Measurements from ENCODE around the gene ANAPC1. TPM values are rescaled to one million over a fixed set of nuclear protein-coding genes. Genes with fewer than 3 reads are reported as not detected.
A peak's percentile ranks its signal among the peaks of the same experiment; 100 is the strongest.
"Not testable (repeated sequence)": the region's sequence is repeated elsewhere in the genome, so short reads cannot be mapped to it uniquely, and the experiment has no call there.

Gene ANAPC1
- polyA plus RNA-seq, 3 donors: 4.2 to 12.4 (median 6.8) TPM

- H3K9ac ChIP-seq (ENCODE audit: insufficient read depth, low read length, poor library complexity, severe bottlenecking); H3K9me3 Mint-ChIP-seq; intact Hi-C loops (cut with micrococcal nuclease); H3K4me2 ChIP-seq (replicated peaks; ENCODE audit: extremely low read depth, low read length, poor library complexity, severe bottlenecking); H3K9me3 ChIP-seq (replicated peaks in 1 of 2; ENCODE audit: control insufficient read depth in 1 of 2, insufficient read depth in 1 of 2, low read length in 2 of 2); H3K36me3 Mint-ChIP-seq; H3K27me3 ChIP-seq (ENCODE audit: control insufficient read depth in 2 of 2, insufficient read depth in 2 of 2, low read length in 2 of 2); H3K27ac Mint-ChIP-seq; H3K4me1 Mint-ChIP-seq; H3K4me3 Mint-ChIP-seq; H3K4me1 ChIP-seq (ENCODE audit: control insufficient read depth in 1 of 2, insufficient read depth in 2 of 2, low read length in 2 of 2); H3K27ac ChIP-seq (ENCODE audit: low read depth in 1 of 2, low read length in 2 of 2); H3K36me3 ChIP-seq (replicated peaks in 1 of 2; ENCODE audit: control insufficient read depth in 1 of 2, insufficient read depth in 2 of 2, low read length in 2 of 2); H3K27me3 Mint-ChIP-seq (ENCODE audit: low read depth in 3 of 3); H4K20me1 ChIP-seq (ENCODE audit: insufficient read depth, low read length); H2AFZ ChIP-seq (ENCODE audit: insufficient read depth, low read depth, low read length, poor library complexity, severe bottlenecking); H3K4me3 ChIP-seq (replicated peaks in 1 of 3; ENCODE audit: low read depth in 2 of 3, low read length in 3 of 3); H3K79me2 ChIP-seq (ENCODE audit: insufficient read depth, low read length); DNase-seq: not testable (repeated sequence)
- WGBS (ENCODE audit: insufficient coverage): 92% methylated on average over 3 of the region's 16 CpGs
Observed at GRCh38 chr2:111727611-111728110, 156.3 kb downstream of the ANAPC1 start.

GRCh38 chr2:111725742-111726141, 158.3 kb downstream of the ANAPC1 start:
- H3K36me3 Mint-ChIP-seq; H3K9ac ChIP-seq (ENCODE audit: insufficient read depth, low read length, poor library complexity, severe bottlenecking); H3K79me2 ChIP-seq (ENCODE audit: insufficient read depth, low read length); H3K4me3 ChIP-seq (replicated peaks in 1 of 3; ENCODE audit: low read depth in 2 of 3, low read length in 3 of 3); H3K36me3 ChIP-seq (replicated peaks in 1 of 2; ENCODE audit: control insufficient read depth in 1 of 2, insufficient read depth in 2 of 2, low read length in 2 of 2); intact Hi-C loops (cut with micrococcal nuclease); H3K27me3 ChIP-seq (ENCODE audit: control insufficient read depth in 2 of 2, insufficient read depth in 2 of 2, low read length in 2 of 2); H3K4me2 ChIP-seq (replicated peaks; ENCODE audit: extremely low read depth, low read length, poor library complexity, severe bottlenecking); H3K9me3 ChIP-seq (replicated peaks in 1 of 2; ENCODE audit: control insufficient read depth in 1 of 2, insufficient read depth in 1 of 2, low read length in 2 of 2); H3K4me1 ChIP-seq (ENCODE audit: control insufficient read depth in 1 of 2, insufficient read depth in 2 of 2, low read length in 2 of 2); H3K27me3 Mint-ChIP-seq (ENCODE audit: low read depth in 3 of 3); H3K4me3 Mint-ChIP-seq; H4K20me1 ChIP-seq (ENCODE audit: insufficient read depth, low read length); H3K9me3 Mint-ChIP-seq; H3K27ac ChIP-seq (ENCODE audit: low read depth in 1 of 2, low read length in 2 of 2); H3K4me1 Mint-ChIP-seq; H2AFZ ChIP-seq (ENCODE audit: insufficient read depth, low read depth, low read length, poor library complexity, severe bottlenecking); H3K27ac Mint-ChIP-seq; DNase-seq: not testable (repeated sequence)
- no CpG with 5 or more reads among the region's 6 CpGs for WGBS (ENCODE audit: insufficient coverage)

DNA sequence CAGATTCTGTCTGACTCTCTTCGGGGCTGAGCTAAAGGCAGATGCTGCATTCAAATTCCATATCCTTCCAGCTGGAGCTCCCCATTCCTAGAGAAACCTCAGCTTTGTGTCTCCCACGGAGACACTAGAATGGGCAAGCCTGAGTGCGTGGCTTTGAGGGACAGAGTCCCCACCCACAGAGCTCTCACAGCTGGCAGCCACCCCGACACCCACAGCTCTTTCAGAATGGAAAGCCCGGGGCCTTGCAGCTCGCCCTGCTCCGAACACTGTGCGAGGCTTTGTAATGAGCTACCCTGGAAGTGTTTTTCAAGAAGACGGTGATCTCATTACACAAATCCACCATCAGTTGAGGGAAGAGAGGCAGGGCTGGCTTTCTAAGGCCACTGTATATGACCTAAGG, 164.4 kb downstream of the ANAPC1 start:
- intact Hi-C loops (cut with micrococcal nuclease); H4K20me1 ChIP-seq (ENCODE audit: insufficient read depth, low read length); DNase-seq; H3K27me3 Mint-ChIP-seq (ENCODE audit: low read depth in 3 of 3); H3K27ac ChIP-seq (ENCODE audit: low read depth in 1 of 2, low read length in 2 of 2); H3K4me1 ChIP-seq (ENCODE audit: control insufficient read depth in 1 of 2, insufficient read depth in 2 of 2, low read length in 2 of 2); H3K79me2 ChIP-seq (ENCODE audit: insufficient read depth, low read length); H3K9me3 Mint-ChIP-seq; H3K4me1 Mint-ChIP-seq; H3K9me3 ChIP-seq (replicated peaks in 1 of 2; ENCODE audit: control insufficient read depth in 1 of 2, insufficient read depth in 1 of 2, low read length in 2 of 2); H3K36me3 Mint-ChIP-seq; H3K27me3 ChIP-seq (ENCODE audit: control insufficient read depth in 2 of 2, insufficient read depth in 2 of 2, low read length in 2 of 2); H3K4me3 Mint-ChIP-seq; H3K9ac ChIP-seq (ENCODE audit: insufficient read depth, low read length, poor library complexity, severe bottlenecking); H3K4me3 ChIP-seq (replicated peaks in 1 of 3; ENCODE audit: low read depth in 2 of 3, low read length in 3 of 3); H3K36me3 ChIP-seq (replicated peaks in 1 of 2; ENCODE audit: control insufficient read depth in 1 of 2, insufficient read depth in 2 of 2, low read length in 2 of 2); H3K4me2 ChIP-seq (replicated peaks; ENCODE audit: extremely low read depth, low read length, poor library complexity, severe bottlenecking); H2AFZ ChIP-seq (ENCODE audit: insufficient read depth, low read depth, low read length, poor library complexity, severe bottlenecking): not testable (repeated sequence)
- WGBS (ENCODE audit: insufficient coverage): 89% methylated on average over 1 of the region's 9 CpGs
- H3K27ac Mint-ChIP-seq: peak overlapping the region in 1 of 7 donors; percentile 74

Small RNAs within 50 kb of the gene (small RNA-seq; reads per million reads assigned to genes)
- not detected for gene MIR4771-2 (ENCODE audit: insufficient read length, low read depth)
- not detected for gene RN7SL297P (ENCODE audit: insufficient read length, low read depth)

Other genes starting within 250 kb of the ANAPC1 start
- 10 to 100 TPM in 1 of 3 donors, 1 to 10 TPM in 2; 4.1 to 17.0 (median 4.2) TPM for gene MERTK, start 14.4 kb upstream of the ANAPC1 start, polyA plus RNA-seq
- 10 to 100 TPM in 2 of 3 donors, 1 to 10 TPM in 1; 9.1 to 13.4 (median 11.4) TPM for gene TMEM87B, start 171.1 kb upstream of the ANAPC1 start, polyA plus RNA-seq

All from CD14-positive monocyte (primary cell).